ENCODE results near the gene GH2.
"Not testable (repeated sequence)": the region's sequence is repeated elsewhere in the genome, so short reads cannot be mapped to it uniquely, and the experiment has no call there.

DNA sequence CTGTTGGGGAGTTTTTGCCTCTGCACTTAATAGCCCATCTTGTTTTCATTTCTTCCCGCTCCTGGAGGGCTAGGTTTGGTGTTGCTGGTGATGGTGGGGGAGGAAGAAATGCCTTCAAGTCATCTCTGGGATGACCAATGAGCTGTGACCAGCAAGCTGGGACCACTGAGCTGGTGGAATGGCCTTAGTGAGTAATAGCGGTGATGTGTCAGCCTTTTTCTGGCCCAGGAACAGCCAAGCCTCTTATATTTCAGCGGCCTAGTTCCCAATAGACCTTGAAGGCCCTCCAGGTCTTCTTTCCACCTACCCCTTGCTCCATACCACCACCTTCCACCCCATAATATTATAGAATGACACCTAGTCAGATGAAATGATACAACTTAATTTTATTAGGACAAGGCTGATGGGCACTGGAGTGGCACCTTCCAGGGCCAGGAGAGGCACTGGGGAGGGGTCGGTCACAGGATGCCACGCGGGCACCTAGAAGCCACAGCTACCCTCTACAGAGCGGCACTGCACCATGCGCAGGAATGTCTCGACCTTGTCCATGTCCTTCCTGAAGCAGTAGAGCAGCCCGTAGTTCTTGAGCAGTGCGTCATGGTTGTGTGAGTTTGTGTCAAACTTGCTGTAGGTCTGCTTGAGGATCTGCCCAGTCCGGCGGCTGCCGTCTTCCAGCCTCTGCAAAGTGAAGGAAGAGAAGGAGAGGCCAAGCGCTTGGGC lies 9.9 kb downstream of the GH2 start:
- TF ChIP-seq, protein P1, sequence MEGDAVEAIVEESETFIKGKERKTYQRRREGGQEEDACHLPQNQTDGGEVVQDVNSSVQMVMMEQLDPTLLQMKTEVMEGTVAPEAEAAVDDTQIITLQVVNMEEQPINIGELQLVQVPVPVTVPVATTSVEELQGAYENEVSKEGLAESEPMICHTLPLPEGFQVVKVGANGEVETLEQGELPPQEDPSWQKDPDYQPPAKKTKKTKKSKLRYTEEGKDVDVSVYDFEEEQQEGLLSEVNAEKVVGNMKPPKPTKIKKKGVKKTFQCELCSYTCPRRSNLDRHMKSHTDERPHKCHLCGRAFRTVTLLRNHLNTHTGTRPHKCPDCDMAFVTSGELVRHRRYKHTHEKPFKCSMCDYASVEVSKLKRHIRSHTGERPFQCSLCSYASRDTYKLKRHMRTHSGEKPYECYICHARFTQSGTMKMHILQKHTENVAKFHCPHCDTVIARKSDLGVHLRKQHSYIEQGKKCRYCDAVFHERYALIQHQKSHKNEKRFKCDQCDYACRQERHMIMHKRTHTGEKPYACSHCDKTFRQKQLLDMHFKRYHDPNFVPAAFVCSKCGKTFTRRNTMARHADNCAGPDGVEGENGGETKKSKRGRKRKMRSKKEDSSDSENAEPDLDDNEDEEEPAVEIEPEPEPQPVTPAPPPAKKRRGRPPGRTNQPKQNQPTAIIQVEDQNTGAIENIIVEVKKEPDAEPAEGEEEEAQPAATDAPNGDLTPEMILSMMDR (IDR thresholded peaks at IDR 0.05): not testable (repeated sequence)
- not testable (repeated sequence) for TF ChIP-seq POLR2A (IDR thresholded peaks at IDR 0.05)
